ENCODE results near the gene P2RX3. TPM values are rescaled to one million over a fixed set of nuclear protein-coding genes. Genes with fewer than 3 reads are reported as not detected.

Gene P2RX3
- total RNA-seq, 1 donor from 2014 or later: not detected

DNA sequence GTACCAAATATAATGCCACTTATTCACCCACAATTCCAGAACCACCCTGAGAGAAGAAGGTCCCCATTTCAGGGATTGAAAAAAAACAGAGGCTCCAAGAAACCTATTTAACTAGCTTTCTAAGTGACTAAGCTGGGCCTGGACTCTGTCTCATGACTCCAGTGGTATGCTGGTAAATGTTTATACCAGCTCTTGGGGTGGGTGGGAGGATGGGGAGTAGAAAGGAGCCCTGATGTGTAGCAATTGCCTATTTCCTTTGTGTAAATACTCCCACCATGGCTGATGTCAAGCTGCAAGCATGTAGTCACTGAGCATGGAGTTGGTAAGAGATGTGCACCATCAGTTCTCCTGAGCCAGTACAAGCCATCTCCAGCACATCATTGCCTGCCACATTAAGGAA is 40.0 kb downstream of the P2RX3 start:
- TF ChIP-seq, protein P1, sequence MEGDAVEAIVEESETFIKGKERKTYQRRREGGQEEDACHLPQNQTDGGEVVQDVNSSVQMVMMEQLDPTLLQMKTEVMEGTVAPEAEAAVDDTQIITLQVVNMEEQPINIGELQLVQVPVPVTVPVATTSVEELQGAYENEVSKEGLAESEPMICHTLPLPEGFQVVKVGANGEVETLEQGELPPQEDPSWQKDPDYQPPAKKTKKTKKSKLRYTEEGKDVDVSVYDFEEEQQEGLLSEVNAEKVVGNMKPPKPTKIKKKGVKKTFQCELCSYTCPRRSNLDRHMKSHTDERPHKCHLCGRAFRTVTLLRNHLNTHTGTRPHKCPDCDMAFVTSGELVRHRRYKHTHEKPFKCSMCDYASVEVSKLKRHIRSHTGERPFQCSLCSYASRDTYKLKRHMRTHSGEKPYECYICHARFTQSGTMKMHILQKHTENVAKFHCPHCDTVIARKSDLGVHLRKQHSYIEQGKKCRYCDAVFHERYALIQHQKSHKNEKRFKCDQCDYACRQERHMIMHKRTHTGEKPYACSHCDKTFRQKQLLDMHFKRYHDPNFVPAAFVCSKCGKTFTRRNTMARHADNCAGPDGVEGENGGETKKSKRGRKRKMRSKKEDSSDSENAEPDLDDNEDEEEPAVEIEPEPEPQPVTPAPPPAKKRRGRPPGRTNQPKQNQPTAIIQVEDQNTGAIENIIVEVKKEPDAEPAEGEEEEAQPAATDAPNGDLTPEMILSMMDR (IDR thresholded peaks at IDR 0.05): no peak
- intact Hi-C loops (cut with DNase I): no loop called here
- no peak for DNase-seq

DNA sequence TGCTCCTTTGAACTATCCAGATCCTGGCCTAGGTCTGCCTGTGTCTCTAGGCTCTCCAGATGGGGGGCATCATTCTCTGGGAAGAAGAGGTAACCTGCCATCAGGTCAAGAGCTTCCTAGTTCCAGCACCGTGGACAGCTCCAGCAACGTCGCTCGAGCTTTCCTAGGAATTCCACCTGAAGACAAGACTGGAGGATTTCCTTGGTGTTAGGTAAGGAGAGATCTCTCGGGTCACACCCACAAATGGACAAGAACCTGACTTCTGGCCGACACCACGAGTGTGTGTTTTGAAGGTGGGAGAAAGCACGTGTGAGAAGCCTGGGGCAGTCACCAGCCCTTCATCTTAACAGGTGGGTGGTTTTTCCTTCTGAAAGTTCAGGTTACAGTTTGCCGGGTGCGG is 41.6 kb downstream of the P2RX3 start:
- no peaks in the 10 kb centered on the region for H3K9me3 ChIP-seq
- H3K27me3 ChIP-seq (ENCODE audit: low read depth): no peaks in the 10 kb centered on the region
- H3K4me1 ChIP-seq: no peaks in the 10 kb centered on the region
- no peak overlapping the region for H3K4me3 ChIP-seq
- H3K27ac ChIP-seq: no peak overlapping the region
- H3K36me3 ChIP-seq: no peaks in the 10 kb centered on the region
- ATAC-seq: no peak
- intact Hi-C loops (cut with DNase I): no loop called here
- TF ChIP-seq, protein P1 (IDR thresholded peaks at IDR 0.05): no peak
- DNase-seq: no peak

More for the DNA sequence above, 40.0 kb downstream of the P2RX3 start:
- Histone ChIP-seq H3K9me3 (no peaks in the 10 kb centered on the region), H3K27ac (no peak overlapping the region), H3K36me3 (no peaks in the 10 kb centered on the region), H3K4me3 (no peak overlapping the region), H3K4me1 (no peaks in the 10 kb centered on the region), H3K27me3 (ENCODE audit: low read depth) (no peaks in the 10 kb centered on the region)
- no peak for ATAC-seq

DNA sequence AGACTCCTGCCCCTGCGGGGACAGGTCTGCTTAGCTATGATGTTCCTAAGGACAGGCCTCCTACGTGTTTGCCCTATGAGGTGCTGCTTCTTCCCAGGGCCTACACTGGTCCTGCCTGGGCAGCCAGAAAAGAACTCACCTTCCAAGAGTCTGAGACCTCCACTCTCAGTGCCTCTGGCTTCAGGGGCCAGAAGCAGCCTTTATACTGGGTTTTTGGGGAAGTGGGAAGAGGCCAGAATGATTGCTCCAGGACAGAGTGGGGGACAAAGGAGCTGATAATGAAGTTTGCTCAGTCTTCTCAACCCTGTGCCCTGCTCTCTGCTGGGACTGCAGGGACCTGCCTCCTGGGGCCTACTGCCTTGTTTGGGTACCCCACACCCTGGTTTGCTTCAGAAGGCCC is 42.8 kb downstream of the P2RX3 start, which contains the start of gene PRG3:
PRG3 (minus strand) TSS at position 176 of the 400 bp plus-strand sequence. CDS start 442 bp downstream, outside the sequence.
- Histone ChIP-seq H3K27ac (no peak within 1 kb of the TSS), H3K4me3 (no peak within 1 kb of the TSS), H3K27me3 (ENCODE audit: low read depth) (no peaks in the 10 kb centered on the region), H3K4me1 (no peaks in the 10 kb centered on the region), H3K9me3 (no peaks in the 10 kb centered on the region), H3K36me3 (no peaks in the 10 kb centered on the region)
- no peak for DNase-seq
- intact Hi-C loops (cut with DNase I): no loop called here
- ATAC-seq: no peak
- TF ChIP-seq, protein P1 (IDR thresholded peaks at IDR 0.05): no peak

DNA sequence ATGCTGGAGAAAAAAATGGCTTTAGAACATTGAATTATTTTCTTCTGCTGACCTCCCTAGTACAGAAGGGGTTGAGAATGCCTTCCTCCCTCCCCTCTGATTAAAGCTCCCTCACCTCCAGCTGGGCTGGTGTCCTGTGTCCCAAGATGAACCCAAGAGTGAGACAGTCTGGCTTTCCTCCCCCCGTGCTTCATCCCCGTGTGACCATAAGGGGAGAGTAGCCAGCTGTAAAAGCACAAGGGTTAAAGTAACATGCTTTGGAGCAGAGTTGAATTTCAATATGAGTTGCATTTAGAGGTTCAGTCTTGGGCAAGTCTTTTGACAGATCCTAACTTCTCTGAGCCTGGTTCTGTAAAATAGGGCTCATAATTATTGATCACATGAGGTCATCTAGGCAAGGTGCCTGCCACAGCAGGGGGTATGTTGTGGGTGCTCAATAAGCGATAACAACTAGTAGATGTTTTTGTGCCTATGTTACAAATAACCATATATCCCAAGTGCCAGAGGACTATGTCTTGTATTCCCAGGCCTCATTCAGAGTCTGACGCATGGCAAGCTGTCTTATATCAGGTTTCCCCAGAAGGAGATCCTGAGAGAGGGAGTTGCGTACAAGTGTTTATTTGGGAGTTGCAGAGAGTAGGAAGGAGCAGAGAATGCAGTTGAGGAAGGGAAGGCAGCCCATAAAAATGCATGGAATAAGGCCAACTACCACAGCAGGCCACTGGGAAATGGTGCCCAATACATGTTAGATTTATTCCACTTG is 48.2 kb downstream of the P2RX3 start:
- no peaks in the 10 kb centered on the region for H3K9me3 ChIP-seq
- intact Hi-C loops (cut with DNase I): no loop called here
- no peak overlapping the region for H3K27ac ChIP-seq
- no peaks in the 10 kb centered on the region for H3K27me3 ChIP-seq (ENCODE audit: low read depth)
- TF ChIP-seq, protein P1 (IDR thresholded peaks at IDR 0.05): no peak
- ATAC-seq (no peak), DNase-seq (no peak)
- H3K4me3 ChIP-seq: no peak overlapping the region
- no peaks in the 10 kb centered on the region for H3K36me3 ChIP-seq
- no peaks in the 10 kb centered on the region for H3K4me1 ChIP-seq

DNA sequence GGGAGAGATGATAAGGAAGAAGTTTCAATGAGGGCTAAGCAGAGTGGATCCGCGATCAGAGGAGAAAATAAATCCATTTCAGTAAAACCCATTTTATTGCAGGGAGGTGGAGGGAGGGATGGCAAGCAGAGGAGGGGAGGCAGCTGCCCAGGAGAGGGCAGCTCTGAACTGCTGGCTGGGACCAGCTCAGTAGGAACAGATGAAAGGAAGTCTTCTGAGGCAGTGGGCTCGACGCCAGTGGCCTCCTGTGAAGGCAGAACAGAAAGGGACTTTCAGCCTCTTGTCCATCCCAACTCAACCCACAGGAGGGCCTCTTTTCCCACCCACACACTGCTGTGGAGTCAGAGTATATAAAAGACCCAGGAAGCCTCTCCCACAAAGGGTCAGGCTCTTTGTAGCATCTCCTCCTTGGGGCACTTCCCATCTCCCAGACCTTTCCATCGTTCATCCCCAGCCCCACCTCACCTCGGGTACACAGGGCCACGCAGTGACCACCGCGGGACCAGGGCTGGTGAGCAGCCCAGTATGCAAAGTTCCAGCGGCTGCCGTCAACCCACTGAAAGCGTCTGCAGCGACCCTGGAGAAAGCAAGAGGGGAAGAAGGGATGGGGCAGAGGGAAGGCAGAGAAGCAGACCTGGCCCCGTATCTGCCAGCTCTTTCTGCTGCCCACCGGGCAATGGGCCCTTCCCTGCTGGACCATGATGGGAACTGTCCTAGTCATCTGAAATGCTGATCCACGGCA is 49.3 kb downstream of the P2RX3 start:
- TF ChIP-seq, protein P1 (IDR thresholded peaks at IDR 0.05): no peak
- DNase-seq: no peak

More for the DNA sequence above, 49.3 kb downstream of the P2RX3 start:
- H3K27me3 ChIP-seq (ENCODE audit: low read depth): no peaks in the 10 kb centered on the region
- no peak overlapping the region for H3K4me3 ChIP-seq
- no peaks in the 10 kb centered on the region for H3K9me3 ChIP-seq
- no peak overlapping the region for H3K27ac ChIP-seq
- no peaks in the 10 kb centered on the region for H3K36me3 ChIP-seq
- H3K4me1 ChIP-seq: no peaks in the 10 kb centered on the region
- intact Hi-C loops (cut with DNase I): no loop called here
- ATAC-seq: no peak
